GM10266 (cell line): Measurements from ENCODE around the gene PLCB1.

Experiments
- DNase-seq: peaks from one replicate; pipeline ENCODE4 v3.0.0; 2012; ENCODE audit errors: extremely low spot score
- TF ChIP-seq, protein P1 (sequence below): IDR thresholded peaks from 2 replicates; pipeline ENCODE4 v1.5.1; 2012; ENCODE audit warnings: mild to moderate bottlenecking, low read depth; ENCODE audit not compliant: control insufficient read depth, insufficient read depth; ENCODE audit errors: missing control alignments

The PLCB1 gene

DNA sequence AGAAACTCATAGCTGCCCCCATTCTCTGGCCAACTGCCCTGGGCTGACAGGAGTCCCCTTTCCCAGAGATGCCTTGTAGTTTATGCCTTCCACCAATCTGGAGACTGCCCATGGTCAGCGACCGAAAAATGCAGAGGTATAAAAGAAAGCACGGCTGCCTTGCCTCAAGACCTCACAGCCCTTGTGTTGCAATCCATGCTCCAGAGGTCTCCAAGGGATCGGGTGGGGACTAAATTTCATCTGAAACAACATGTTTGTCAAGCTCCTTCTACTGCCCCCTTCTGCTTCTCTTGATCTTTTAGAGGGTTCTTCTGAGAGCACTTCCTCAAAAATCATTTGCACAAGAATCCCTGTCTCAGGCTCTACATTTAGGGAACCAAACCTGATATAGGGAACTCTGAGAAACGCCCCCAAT is 128.8 kb downstream of the PLCB1 start:
- no peak for DNase-seq
- TF ChIP-seq, protein P1, sequence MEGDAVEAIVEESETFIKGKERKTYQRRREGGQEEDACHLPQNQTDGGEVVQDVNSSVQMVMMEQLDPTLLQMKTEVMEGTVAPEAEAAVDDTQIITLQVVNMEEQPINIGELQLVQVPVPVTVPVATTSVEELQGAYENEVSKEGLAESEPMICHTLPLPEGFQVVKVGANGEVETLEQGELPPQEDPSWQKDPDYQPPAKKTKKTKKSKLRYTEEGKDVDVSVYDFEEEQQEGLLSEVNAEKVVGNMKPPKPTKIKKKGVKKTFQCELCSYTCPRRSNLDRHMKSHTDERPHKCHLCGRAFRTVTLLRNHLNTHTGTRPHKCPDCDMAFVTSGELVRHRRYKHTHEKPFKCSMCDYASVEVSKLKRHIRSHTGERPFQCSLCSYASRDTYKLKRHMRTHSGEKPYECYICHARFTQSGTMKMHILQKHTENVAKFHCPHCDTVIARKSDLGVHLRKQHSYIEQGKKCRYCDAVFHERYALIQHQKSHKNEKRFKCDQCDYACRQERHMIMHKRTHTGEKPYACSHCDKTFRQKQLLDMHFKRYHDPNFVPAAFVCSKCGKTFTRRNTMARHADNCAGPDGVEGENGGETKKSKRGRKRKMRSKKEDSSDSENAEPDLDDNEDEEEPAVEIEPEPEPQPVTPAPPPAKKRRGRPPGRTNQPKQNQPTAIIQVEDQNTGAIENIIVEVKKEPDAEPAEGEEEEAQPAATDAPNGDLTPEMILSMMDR: no peak

DNA sequence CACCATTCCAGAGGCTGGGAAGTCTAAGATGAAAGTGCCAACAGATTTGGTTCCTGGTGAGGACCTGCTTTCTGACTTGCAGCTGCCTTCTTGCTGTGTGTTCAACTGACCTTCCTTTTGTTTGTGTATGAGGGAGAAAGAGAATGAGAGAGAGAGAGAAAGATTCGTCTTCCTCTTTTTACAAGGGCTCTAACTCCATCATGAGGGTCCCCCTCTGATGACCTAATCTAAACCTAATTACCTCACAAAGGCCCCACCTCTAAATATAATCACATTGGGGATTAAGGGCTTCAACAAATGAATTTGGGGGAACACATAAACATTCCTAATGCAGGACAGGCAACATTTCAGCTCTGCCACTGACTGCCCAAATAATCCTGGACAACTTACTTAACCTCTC is 130.7 kb downstream of the PLCB1 start:
- TF ChIP-seq, protein P1: no peak
- no peak for DNase-seq

DNA sequence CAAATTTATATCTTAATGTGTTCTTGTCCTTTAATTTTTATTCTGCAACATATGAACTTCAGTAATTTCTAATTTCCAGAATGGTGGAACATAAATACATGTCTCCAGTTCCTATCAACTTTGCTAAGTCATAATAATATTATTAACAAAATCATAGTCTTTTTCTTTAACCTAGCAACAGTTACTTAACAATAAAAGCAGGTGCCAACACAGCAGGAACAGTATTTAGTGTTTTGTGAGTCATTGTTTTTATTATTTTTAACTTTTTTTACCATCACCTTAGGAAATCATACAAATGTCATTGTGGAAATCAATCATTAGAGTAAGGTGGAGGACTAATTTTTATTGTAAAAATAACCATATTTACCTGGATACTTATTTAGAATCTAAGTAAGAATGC is 133.5 kb downstream of the PLCB1 start:
- TF ChIP-seq, protein P1: no peak

DNA sequence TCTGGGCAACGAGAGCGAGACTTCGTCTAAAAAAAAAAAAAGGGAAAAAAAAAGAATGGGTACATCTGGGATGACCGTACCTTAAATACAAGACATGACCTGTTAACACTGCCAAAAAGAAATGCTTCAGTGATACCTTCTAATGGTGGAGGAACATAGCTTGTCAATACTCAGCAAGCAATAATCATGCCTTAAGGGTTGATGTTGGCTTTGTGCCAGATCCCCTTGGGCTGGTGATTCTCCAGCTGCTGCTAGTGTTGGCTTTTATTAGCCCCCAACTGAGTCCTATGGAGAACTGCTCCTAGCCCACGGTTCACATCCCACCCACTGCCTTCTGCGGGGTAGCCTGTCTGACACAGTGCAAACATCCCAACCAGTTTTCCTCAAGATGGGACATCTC is 134.9 kb downstream of the PLCB1 start:
- TF ChIP-seq, protein P1: no peak
- DNase-seq: no peak

More for the DNA sequence above, 133.5 kb downstream of the PLCB1 start:
- DNase-seq: no peak

DNA sequence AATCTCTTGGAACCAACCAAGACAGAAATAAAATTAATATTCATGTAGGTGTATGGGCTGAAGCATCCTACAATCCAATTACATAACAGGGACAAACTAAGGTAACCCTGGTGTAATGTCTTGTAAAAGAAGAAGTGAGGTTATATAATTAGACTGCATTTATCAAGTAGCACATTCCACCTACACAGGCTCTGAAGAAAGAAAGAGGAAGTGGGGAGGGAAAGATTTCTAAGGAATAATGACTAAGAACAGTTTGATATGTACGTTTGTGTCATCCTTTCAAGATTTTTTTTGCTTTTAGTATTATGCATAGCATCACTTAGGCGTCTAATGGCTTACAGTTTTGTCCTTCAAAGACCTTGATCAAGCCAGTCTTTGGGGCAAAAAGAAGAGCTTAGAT is 139.7 kb downstream of the PLCB1 start:
- no peak for DNase-seq
- TF ChIP-seq, protein P1: no peak

DNA sequence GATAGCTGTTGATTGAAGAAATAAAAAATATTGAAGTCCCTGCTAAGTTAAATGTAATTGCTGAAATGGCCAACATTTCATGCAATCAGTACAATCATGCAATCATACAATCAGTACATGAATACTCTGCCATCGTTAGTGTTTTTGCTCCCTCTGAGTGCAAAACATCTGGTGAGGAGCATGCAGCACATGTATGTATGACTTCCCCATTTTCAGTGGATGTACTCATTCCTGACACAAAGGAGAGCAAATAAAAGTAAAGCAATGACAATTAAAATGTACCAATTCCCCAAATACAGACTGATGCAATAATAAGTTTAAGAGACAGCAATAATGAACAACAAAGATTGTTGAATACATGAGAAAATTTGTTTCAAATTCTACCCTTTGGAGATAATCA is 140.7 kb downstream of the PLCB1 start:
- DNase-seq: no peak
- TF ChIP-seq, protein P1: no peak

DNA sequence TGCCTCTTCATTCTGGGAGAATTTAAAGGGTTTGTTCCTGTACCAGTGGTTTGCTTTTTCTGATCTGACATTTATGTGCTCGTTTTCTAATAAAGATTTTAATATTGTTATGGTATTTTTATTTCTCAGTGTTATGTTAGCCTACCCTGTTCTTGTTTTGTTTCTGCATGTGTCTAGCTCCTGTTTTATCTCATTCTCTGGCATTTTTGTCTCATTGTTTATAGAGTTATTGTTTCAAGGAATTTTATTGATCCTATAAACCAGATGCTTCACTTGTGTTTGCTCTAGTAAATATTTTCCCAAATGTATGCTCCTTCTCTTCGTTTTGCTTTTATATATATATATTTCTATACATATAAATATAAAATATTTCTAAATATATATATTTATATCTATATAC is 152.8 kb downstream of the PLCB1 start:
- no peak for DNase-seq
- TF ChIP-seq, protein P1: no peak

DNA sequence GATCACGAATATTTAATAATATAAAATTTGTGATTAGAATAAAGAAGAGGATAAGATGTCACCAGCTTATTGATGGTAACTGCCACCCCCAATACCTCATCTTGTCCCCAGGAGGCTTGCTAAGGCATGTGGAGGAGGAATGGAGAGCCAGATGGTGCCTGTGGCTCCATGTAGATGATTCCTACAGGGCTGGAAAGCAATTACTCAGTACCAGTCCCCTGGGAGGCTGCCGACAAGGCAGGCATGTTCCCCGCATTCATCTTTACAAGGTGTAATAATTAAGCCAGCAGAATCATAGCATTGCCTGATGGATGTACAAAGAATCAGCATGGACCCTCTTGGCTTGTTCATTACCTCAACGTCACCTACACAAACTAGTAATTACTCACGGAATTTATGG is 155.3 kb downstream of the PLCB1 start:
- TF ChIP-seq, protein P1: no peak
- no peak for DNase-seq
